Pulmonary artery endothelial cell (primary cell): ENCODE measurements around the gene ETV3. TPM values are rescaled to one million over a fixed set of nuclear protein-coding genes. Genes with fewer than 3 reads are reported as not detected.
A peak's percentile ranks its signal among the peaks of the same experiment; 100 is the strongest.
"Not testable (repeated sequence)": the region's sequence is repeated elsewhere in the genome, so short reads cannot be mapped to it uniquely, and the experiment has no call there.

Experiments used
- DNase-seq: peaks from one replicate; pipeline ENCODE4 v3.0.0-alpha.2; 2011; ENCODE audit warnings: low read depth, low spot score
- total RNA-seq: library from RNA; depleted of rRNA; stranded (reverse); fragments of >200 nt; gene quantifications from 2 replicates; pipeline ENCODE4 v1.2.3, GENCODE V29; 2014

Gene ETV3
- total RNA-seq, 1 donor from 2014 or later = 13.8 TPM

DNA sequence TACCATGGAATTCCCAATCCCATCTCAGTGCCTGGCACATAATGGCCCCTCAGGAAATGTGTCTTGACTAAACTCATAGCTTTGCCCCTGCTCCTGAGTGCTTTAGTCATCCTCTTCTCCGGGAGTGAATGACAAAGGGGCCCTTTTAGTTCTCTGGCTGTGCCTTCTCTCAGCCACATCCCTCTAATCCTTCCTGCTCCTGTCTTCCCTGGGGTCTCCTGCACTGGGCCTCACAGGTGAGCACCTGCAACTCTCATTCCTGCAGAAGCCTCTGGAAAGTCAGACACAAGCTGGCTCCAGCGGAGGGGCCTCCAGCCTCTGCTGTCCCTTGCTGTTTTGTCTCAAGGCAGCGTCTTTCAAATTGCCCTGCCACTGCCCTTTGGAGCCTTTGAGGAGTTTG, 24.6 kb downstream of the ETV3 start:
- no peak for DNase-seq

- DNase-seq = no peak
These were observed 25.1 kb downstream of the ETV3 start for GRCh38 chr1:157113106-157113505.

- DNase-seq = no peak
These were observed 25.9 kb downstream of the ETV3 start for GRCh38 chr1:157112186-157112867.

- no peak for DNase-seq
These were observed 26.6 kb downstream of the ETV3 start for GRCh38 chr1:157111396-157112165.

- DNase-seq = no peak
These were observed 27.5 kb downstream of the ETV3 start for GRCh38 chr1:157110686-157111085.

DNA sequence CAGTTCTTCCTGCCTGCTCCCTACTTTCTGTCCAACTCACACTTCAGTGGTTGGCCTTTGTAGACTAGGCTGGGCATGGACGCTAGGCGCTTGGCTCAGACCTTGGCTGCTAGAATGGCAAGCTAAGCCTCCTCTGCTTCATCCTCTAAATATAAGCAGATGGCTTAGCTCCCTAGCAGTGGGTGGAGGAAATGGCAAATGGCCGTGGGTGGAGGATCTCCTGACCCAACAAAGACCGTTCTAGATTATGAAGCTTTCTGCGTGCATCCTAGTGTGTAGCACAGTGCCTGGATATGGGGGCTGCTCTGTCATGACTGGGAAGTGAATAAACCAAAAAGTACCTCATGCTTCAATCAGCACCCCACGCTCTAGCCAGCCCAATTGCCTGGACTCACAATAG, 28.2 kb downstream of the ETV3 start:
- DNase-seq = no peak

DNA sequence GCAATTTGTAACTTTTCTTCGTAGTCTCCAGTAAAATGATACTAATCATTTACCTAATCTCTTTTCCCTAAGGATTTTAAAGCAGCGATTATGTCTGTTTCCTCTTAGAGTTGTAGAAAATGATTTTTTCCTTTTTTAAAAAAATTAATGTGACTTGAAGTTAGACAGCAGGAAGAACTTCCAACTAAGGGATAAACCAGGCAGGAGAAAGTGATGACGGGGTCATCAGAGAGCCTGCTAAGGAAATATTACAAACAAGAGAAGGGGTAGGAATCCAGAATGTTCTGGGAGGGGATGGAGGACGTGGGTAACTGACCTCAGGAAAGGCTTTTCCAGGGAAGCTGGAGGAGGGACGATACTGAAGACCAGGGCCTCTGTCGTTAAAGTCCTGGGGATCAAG, 29.7 kb downstream of the ETV3 start:
- no peak for DNase-seq

- no peak for DNase-seq
These were observed 30.5 kb downstream of the ETV3 start for GRCh38 chr1:157107702-157108101.

GRCh38 chr1:157106813-157107189, 31.4 kb downstream of the ETV3 start:
- DNase-seq = no peak

GRCh38 chr1:157105988-157106812, 32.0 kb downstream of the ETV3 start:
- DNase-seq = peak; percentile 24

- no peak for DNase-seq
These were observed 32.8 kb downstream of the ETV3 start for GRCh38 chr1:157105298-157105987.

DNA sequence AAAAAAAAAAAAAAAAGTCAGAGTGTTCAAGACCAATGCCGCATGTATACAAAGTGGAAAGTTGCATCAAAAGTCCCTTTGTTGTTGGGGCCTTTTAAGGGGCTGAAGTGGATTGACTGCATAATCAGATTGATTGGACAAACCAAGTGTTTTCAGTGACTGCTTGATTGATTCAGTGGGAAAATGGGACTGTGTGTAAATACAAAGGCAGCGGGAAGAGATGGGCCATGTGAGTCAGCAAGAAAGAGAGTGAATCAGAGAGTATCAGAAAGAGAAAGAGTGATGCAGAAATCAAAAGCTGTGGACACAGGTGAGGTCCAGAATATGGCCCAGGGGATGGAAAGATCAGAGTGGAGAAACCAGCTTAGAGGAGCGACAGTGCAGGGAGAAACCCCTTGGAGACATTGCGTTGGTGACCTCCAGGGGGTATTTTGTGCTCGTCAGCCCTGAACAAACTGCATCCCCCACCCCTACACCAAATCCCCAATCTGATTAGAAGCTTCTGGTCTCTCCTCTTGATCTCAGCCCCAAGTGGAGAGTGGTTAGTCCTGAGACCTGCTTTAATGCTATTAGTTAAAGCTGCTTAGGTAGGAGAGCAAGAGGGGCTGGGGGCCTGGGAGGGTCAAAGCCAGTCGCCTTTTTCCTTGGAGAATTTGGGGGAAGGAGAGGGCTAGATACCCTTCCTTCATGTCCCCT, 33.4 kb downstream of the ETV3 start:
- DNase-seq = no peak

DNA sequence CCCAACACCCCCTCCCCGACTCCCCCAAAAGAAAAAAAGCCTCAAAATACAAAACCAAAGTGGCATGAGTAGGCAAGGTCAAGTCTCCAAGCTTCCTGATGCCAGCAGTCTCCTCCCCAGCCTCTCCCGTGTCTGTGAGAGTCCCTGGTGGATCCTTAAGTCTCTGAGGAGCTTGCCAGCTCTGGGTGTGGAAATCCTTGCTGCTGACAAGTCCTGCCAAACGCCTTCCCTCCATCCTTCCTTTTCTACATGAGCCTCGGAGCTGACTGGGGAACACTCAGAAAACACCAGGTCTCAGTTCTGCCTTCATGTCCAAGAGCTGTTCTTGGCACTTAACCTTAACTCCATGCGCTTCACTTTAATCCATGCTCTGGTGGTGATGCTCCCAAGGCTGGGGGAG, 34.9 kb downstream of the ETV3 start:
- no peak for DNase-seq

- DNase-seq = no peak
These were observed 37.0 kb downstream of the ETV3 start for GRCh38 chr1:157101149-157101548.

GRCh38 chr1:157099633-157100009, 38.6 kb downstream of the ETV3 start, which contains the start of gene ETV3L:
Gene ETV3L, minus strand, starts transcription at chr1:157099808. Its CDS starts 285 bp downstream, at chr1:157099523.
- DNase-seq = no peak

- not testable (repeated sequence) for DNase-seq
These were observed 39.1 kb downstream of the ETV3 start for GRCh38 chr1:157098987-157099632.

DNA sequence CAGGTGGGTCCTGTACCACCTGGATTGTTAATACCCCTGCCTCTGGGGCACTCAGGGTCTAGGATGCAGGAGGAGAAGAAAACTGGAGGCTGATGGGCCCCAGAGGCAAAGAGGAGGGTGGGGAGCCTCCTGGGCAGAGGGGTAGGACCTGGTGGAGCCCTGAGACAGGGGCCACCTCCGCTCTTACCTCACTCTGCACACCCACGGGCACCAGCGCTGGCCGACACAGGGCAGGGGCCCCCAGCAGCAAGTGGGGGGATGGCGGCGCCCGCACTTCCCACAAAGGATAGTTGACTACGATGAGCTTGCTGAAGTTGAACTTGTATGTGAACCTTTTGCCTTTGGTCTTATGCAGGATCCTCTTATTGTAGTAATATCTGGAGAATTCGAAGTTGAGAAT, 39.7 kb downstream of the ETV3 start:
- no peak for DNase-seq

DNA sequence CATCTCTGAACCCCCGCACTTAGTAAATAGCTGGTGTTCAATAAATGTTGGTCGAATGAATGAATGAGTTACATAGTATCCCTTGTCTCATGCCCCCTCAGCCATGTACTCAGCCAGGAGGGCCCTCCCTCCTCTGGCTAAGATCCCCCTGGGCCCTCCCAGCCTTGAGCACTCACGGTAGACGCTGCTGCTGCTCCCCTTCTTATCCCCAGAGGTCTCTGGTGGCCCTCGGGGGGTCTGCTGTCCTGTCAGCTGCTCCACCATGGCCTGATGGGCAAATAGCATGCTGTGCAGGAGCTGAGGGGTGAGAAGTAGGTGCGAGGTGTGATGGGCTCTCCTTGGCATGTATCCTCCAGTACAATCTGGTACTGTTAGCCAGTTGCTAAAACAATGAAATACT, 40.5 kb downstream of the ETV3 start:
- DNase-seq = no peak

DNA sequence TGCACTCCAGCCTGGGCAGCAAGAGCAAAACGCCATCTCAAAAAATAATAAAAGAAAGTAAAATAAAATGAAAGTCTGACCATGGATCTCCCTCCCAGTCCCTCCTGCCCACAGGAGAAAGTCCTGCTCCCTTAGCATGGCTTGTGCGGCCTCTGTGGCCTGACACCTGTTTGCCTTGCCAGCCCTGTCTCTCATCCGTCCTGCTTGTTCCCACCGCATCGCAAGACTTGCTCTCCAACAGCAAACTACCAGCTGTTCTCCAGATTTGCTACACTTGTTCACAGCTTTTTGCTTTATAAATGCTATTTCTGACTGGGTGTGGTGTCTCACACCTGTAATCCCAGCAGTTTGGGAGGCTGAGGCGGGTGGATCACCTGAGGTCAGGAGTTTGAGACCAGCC, 41.3 kb downstream of the ETV3 start:
- DNase-seq = no peak

- DNase-seq = no peak
These were observed 42.6 kb downstream of the ETV3 start for GRCh38 chr1:157095551-157095950.
